H7 (cell line): Measurements from ENCODE around the gene CAMK1D. TPM values are rescaled to one million over a fixed set of nuclear protein-coding genes. Genes with fewer than 3 reads are reported as not detected.

Experiments
- DNase-seq: peaks from one replicate; pipeline ENCODE4 v3.0.0; 2012
- H3K27me3 ChIP-seq: 2 replicates; pipeline ENCODE4 v1.6.0; 2011; ENCODE audit warnings: mild to moderate bottlenecking, low read length; ENCODE audit not compliant: control insufficient read depth, insufficient read depth
- H3K36me3 ChIP-seq: replicated peaks from 2 replicates; pipeline ENCODE4 v1.5.1; 2011; ENCODE audit warnings: low read length; ENCODE audit not compliant: control insufficient read depth, insufficient read depth
- H3K4me3 ChIP-seq: 2 replicates; pipeline ENCODE4 v1.5.1; 2011; ENCODE audit warnings: low read depth, mild to moderate bottlenecking, control low read depth, low read length, moderate library complexity; ENCODE audit not compliant: insufficient read depth
- total RNA-seq: library from RNA; depleted of rRNA; stranded (reverse); fragments of >200 nt; shearing (Covaris generic); gene quantifications from 2 replicates; pipeline ENCODE4 v1.2.3, GENCODE V29; 2014

CAMK1D gene
- total RNA-seq, 1 experiment from 2014 or later, result 2.9 TPM

DNA sequence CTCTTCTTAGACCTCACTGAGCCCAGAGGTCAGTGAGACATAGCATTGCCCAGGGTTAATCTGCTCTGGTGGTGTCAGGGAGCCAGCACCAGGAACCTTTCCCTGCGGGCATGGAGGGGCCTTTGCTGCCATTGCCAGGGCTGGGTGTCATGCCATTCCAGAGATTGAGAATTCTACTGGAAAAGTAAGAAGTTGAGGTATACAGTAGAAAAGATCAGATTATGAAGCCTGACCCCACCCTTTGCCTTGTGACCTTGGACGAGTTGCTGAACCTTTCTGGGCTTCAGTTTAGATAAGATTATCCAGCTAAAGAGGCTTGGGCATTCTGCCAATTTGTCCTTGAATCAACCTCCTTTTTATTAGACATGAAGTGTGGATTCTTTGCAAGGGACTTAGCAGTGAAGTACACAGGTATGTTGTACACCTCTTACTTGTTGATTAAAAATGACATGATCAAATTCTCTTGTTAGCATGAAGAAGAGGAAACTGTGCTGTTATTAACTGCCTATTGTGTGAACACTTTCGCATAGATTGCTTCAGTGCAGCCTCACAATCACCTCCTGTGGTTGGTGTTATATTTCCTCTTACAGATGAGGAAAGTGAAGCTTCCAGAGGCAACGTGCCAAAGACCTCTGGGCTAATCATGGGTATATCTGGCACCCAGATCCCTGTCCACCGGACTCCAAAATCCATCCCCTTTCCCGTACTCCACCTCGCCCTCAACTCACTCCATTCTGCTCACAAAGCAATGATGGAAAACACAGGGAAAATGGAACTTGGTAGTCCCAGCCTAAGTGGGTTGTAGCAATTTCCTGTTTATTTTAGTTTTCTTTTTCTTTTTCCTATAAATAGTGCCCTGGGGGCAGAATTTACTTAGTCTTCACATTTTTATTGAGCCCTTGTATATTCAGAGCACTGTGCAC, 151.3 kb downstream of the CAMK1D start:
- H3K36me3 ChIP-seq, result no peaks in the 10 kb centered on the region
- DNase-seq, result no peak
- H3K27me3 ChIP-seq, result no peaks in the 10 kb centered on the region
- H3K4me3 ChIP-seq, result no peak overlapping the region

GRCh38 chr10:12501324-12501723, 152.0 kb downstream of the CAMK1D start:
- Histone ChIP-seq H3K36me3 (no peaks in the 10 kb centered on the region), H3K27me3 (no peaks in the 10 kb centered on the region), H3K4me3 (no peak overlapping the region)
- DNase-seq, result no peak

- H3K4me3 ChIP-seq, result no peak overlapping the region
- no peaks in the 10 kb centered on the region for H3K27me3 ChIP-seq
- DNase-seq, result no peak
- H3K36me3 ChIP-seq, result no peaks in the 10 kb centered on the region
Observed at GRCh38 chr10:12501841-12502525, 152.6 kb downstream of the CAMK1D start.

- no peaks in the 10 kb centered on the region for H3K36me3 ChIP-seq
- no peak for DNase-seq
- no peak overlapping the region for H3K4me3 ChIP-seq
- H3K27me3 ChIP-seq, result no peaks in the 10 kb centered on the region
Observed at GRCh38 chr10:12502526-12503274, 153.4 kb downstream of the CAMK1D start.

- H3K27me3 ChIP-seq, result no peaks in the 10 kb centered on the region
- H3K4me3 ChIP-seq, result no peak overlapping the region
- no peaks in the 10 kb centered on the region for H3K36me3 ChIP-seq
- DNase-seq, result no peak
Observed at GRCh38 chr10:12503311-12503710, 154.0 kb downstream of the CAMK1D start.

GRCh38 chr10:12504176-12504575, 154.8 kb downstream of the CAMK1D start:
- no peaks in the 10 kb centered on the region for H3K36me3 ChIP-seq
- no peak overlapping the region for H3K4me3 ChIP-seq
- no peak for DNase-seq
- H3K27me3 ChIP-seq, result no peaks in the 10 kb centered on the region

DNA sequence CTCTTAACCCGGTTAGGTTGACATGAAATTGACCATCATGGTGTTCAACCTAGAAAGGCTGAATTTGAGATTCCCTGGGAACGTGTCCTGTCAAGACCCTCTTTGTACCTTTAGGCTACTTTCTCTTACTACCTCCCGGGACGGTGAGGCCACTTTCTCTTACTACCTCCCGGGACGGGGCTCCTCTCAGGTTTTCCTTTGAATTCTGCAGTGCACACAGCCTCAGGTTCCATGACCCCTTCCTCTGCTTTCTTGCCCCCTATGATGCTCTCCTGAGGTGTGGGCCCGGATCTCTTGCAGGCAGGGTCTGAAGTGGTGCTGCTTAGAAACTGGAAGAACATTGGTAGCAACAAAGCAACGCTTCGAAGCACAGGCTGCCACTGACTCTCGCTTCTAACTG, 155.3 kb downstream of the CAMK1D start:
- no peak overlapping the region for H3K4me3 ChIP-seq
- no peaks in the 10 kb centered on the region for H3K27me3 ChIP-seq
- no peaks in the 10 kb centered on the region for H3K36me3 ChIP-seq
- no peak for DNase-seq

DNA sequence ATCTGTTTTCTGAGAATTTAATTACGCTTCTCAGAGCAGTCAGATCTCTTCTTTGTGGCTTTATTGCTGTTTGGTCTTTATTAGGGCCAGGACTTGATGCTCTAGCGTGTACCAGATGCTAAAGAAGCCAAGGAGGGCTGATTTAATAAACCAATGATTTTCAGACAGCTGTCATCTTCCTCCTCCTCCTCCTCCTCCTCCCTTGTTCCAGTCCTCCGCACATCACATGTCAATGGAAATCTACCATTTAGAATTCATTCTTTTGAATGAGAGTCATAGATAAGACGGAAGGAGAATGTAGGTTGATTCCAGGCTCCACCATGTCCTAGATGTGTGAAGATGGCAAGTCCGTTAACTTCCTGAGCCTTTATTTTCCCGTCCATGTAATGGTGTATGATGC, 156.3 kb downstream of the CAMK1D start:
- DNase-seq, result no peak
- Histone ChIP-seq H3K27me3 (no peaks in the 10 kb centered on the region), H3K4me3 (no peak overlapping the region), H3K36me3 (no peaks in the 10 kb centered on the region)

GRCh38 chr10:12507165-12507850, 158.0 kb downstream of the CAMK1D start:
- peak; percentile 39 for DNase-seq
- Histone ChIP-seq H3K27me3 (no peaks in the 10 kb centered on the region), H3K4me3 (no peak overlapping the region), H3K36me3 (no peaks in the 10 kb centered on the region)

DNA sequence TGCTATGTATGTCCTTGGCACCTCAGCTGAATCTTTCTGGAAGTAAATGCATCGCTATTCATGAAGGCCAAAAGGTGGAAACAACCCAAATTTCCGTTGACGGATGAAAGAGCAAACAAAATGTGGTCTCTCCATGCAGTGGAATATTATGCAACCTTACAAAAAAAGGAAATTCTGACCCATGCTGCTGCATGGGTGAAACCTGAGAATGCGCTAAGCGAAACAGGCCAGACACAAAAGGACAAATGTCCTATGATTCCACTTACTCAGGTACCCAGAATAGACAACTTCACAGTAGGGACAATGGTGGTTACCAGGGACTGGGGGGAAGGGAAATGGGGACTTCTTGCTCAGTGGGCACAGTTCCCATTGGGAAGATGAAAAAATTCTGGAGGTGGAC, 158.8 kb downstream of the CAMK1D start:
- Histone ChIP-seq H3K27me3 (no peaks in the 10 kb centered on the region), H3K36me3 (no peaks in the 10 kb centered on the region), H3K4me3 (no peak overlapping the region)
- no peak for DNase-seq

DNA sequence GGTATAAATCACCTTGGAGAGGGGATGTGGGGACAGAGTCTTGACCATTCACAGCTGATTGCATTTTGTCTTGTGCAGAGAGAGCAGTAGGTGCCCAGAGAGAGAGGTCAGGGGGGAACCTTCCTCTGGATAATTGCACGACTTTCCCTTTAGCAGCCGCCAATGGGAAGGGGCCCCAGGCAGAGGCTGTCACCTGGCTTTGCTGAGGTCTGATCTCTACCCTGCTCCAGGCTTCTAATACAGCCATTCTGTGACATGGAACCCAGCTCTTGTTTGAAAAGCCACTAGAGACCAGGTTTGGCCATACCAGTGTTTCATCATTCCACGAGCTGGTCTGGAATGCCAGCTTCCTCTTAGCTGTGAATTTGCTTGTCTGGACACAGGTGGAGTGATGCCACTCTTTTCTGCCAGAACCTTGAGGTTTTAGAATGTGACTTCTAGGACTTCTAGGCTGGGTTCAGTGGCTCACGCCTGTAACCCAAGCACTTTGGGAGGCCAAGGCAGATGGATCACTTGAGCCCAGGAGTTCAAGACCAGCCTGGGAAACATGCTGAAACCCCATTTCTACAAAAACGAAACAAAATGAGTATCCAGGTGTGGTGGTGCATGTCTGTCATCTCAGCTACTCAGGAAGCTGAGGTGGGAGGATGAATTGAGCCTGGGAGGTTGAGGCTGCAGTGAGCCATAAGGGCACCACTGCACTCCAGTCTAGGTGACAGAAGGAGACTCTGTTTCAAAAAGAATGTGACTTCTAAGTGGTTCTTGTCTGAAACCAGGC, 159.9 kb downstream of the CAMK1D start:
- DNase-seq, result no peak

GRCh38 chr10:12509794-12510100, 160.4 kb downstream of the CAMK1D start:
- H3K36me3 ChIP-seq, result no peaks in the 10 kb centered on the region
- H3K4me3 ChIP-seq, result no peak overlapping the region
- no peak for DNase-seq
- H3K27me3 ChIP-seq, result no peaks in the 10 kb centered on the region

More for the DNA sequence above, 159.9 kb downstream of the CAMK1D start:
- no peak overlapping the region for H3K4me3 ChIP-seq
- H3K36me3 ChIP-seq, result no peaks in the 10 kb centered on the region
- no peaks in the 10 kb centered on the region for H3K27me3 ChIP-seq

DNA sequence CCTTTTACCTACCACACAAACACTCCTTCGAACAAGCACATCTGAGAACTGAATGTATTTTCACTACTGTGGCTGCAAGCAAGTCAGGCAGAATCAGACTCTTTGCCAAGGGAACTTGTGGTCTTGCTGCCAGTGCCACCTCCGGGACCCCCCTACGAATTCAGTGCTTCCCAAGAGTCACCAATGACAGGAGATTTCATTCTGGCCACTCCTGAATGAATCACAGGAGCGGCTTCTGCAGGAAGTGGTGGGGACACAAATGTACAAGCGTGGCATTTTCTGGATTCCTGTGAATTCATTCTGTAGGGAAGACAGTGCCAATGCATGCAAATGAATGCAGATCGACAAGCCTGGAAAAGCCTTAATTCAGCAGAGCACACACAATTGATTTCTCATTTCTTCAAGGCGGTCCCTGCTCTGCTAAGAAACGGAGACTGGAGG, 161.2 kb downstream of the CAMK1D start:
- H3K4me3 ChIP-seq, result no peak overlapping the region
- H3K36me3 ChIP-seq, result no peaks in the 10 kb centered on the region
- DNase-seq, result no peak
- H3K27me3 ChIP-seq, result no peaks in the 10 kb centered on the region

GRCh38 chr10:12510984-12511383, 161.6 kb downstream of the CAMK1D start:
- no peak overlapping the region for H3K4me3 ChIP-seq
- H3K27me3 ChIP-seq, result no peaks in the 10 kb centered on the region
- no peak for DNase-seq
- H3K36me3 ChIP-seq, result no peaks in the 10 kb centered on the region
